GM19239 (cell line): ENCODE measurements around the gene SEMA4C.

Experiments used
- DNase-seq: peaks from one replicate; pipeline ENCODE4 v3.0.0; 2011; ENCODE audit warnings: low spot score; ENCODE audit not compliant: insufficient read length
- FAIRE-seq: peaks from 2 replicates; lab custom pipeline; 2011; peaks lifted over from hg19 to GRCh38; lab: Jason Lieb, UNC

Gene SEMA4C

GRCh38 chr2:96869822-96870625 is at the start of gene SEMA4C:
TSS of gene SEMA4C (minus strand) at chr2:96870080. CDS start at chr2:96867886, 2,194 bp downstream.
- no peak for DNase-seq
- no peak for FAIRE-seq

- DNase-seq (no peak), FAIRE-seq (no peak)
These were observed 49.1 kb upstream of the SEMA4C start for GRCh38 chr2:96918754-96919550.

GRCh38 chr2:96918092-96918753 is 48.3 kb upstream of the SEMA4C start:
- FAIRE-seq (no peak), DNase-seq (no peak)

GRCh38 chr2:96916646-96917543 is 47.0 kb upstream of the SEMA4C start:
- FAIRE-seq (no peak), DNase-seq (no peak)

GRCh38 chr2:96916156-96916630 is 46.3 kb upstream of the SEMA4C start:
- DNase-seq (no peak), FAIRE-seq (no peak)

GRCh38 chr2:96914332-96914731 is 44.5 kb upstream of the SEMA4C start:
- DNase-seq (no peak), FAIRE-seq (no peak)

- FAIRE-seq = peak; percentile 21
- DNase-seq = peak; percentile 60
These were observed 43.7 kb upstream of the SEMA4C start for GRCh38 chr2:96913398-96914202.

- no peak for FAIRE-seq
- DNase-seq = no peak
These were observed 43.2 kb upstream of the SEMA4C start for GRCh38 chr2:96913117-96913397.

GRCh38 chr2:96912346-96913116 is 42.7 kb upstream of the SEMA4C start:
- FAIRE-seq = no peak
- no peak for DNase-seq

- DNase-seq = no peak
- FAIRE-seq = no peak
These were observed 39.7 kb upstream of the SEMA4C start for GRCh38 chr2:96909611-96910021.

- DNase-seq = no peak
- FAIRE-seq = no peak
These were observed 37.5 kb upstream of the SEMA4C start for GRCh38 chr2:96907115-96908041.

GRCh38 chr2:96906729-96907114 is 36.8 kb upstream of the SEMA4C start:
- DNase-seq = no peak
- FAIRE-seq = no peak

- no peak for DNase-seq
- no peak for FAIRE-seq
These were observed 33.9 kb upstream of the SEMA4C start for GRCh38 chr2:96903815-96904214.

GRCh38 chr2:96903318-96903717 is 33.4 kb upstream of the SEMA4C start:
- FAIRE-seq (no peak), DNase-seq (no peak)

- DNase-seq (no peak), FAIRE-seq (no peak)
These were observed 30.4 kb upstream of the SEMA4C start for GRCh38 chr2:96900237-96900636.

- FAIRE-seq (no peak), DNase-seq (no peak)
These were observed 29.5 kb upstream of the SEMA4C start for GRCh38 chr2:96899413-96899741.

- no peak for FAIRE-seq
- no peak for DNase-seq
These were observed 28.9 kb upstream of the SEMA4C start for GRCh38 chr2:96898641-96899412.
